Activated T-helper 9 cell treated with anti-CD3 and anti-CD28 coated beads, Interleukin-2, amount 50 U/mL, for 16 hours (primary cell): ENCODE measurements around the gene CDR2L.
"Not testable (repeated sequence)": the region's sequence is repeated elsewhere in the genome, so short reads cannot be mapped to it uniquely, and the experiment has no call there.

Experiments
- DNase-seq: peaks from one replicate; pipeline ENCODE4 v3.0.0-alpha.2; 2020; ENCODE audit warnings: low read depth

CDR2L gene

GRCh38 chr17:75044716-75045115 is 57.3 kb downstream of the CDR2L start:
- no peak for DNase-seq

GRCh38 chr17:75045946-75046406 is 58.5 kb downstream of the CDR2L start:
- DNase-seq = not testable (repeated sequence)

- DNase-seq = peak; percentile 94
These were observed 59.2 kb downstream of the CDR2L start, which contains the start of the genes ATP5PD and KCTD2 for GRCh38 chr17:75046407-75047289. Gene ATP5PD, minus strand, starts transcription at chr17:75046969. Its CDS starts 4,319 bp downstream, at chr17:75042650. Gene KCTD2, plus strand, starts transcription at chr17:75047225. Its CDS starts 26 bp downstream, at chr17:75047251.

- DNase-seq = no peak
These were observed 60.1 kb downstream of the CDR2L start for GRCh38 chr17:75047398-75048098.

- no peak for DNase-seq
These were observed 60.9 kb downstream of the CDR2L start for GRCh38 chr17:75048249-75048878.

- no peak for DNase-seq
These were observed 61.6 kb downstream of the CDR2L start for GRCh38 chr17:75049057-75049456.

GRCh38 chr17:75049706-75050105 is 62.3 kb downstream of the CDR2L start:
- DNase-seq = no peak

- no peak for DNase-seq
These were observed 64.5 kb downstream of the CDR2L start for GRCh38 chr17:75051941-75052340.
